ENCODE data around the gene PXDN.

DNA sequence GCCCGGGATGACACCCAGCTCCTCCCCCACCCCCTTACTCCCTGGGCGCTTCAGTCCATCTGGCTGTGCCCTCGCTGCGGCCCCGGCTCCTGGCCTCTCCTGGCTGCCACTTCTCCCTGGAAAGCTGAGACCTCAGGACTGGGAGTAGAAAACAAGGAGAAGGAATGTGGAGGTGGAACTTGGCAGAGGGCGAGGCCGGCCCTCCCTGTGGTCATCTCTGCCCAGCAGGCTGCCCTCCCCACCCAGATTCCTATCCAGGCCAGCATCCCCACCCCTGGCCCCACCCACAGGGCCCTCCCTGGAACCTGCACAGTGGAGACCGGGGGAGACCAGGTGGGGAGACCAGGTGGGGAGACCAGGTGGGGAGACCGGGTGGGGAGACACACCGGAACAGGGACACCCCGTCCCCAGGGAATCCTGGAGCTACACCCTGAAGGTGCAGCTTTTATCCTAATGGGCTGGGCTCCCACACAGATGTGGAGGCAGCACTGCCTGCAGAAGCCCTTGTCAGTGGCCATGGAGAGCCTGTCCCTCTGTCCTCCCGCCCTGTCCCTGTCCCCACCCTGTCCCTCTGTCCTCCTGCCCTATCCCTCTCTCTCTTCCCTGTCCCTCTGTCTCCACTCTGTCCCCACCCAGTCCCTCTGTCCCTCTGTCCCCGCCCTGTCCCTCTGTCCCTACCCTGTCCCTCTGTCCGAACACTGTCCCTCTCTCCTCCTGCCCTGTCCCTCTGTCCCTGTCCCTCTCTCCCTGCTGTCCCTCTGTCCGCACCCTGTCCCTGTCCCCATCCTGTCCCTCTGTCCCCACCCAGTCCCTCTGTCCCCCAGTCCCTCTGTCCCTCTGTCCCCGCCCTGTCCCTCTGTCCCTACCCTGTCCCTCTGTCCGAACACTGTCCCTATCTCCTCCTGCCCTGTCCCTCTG, 157.1 kb downstream of the PXDN start:
- no peak for TF ChIP-seq ZNF274 (IDR thresholded peaks at IDR 0.05; ENCODE audit: low read depth, low read length)
- TF ChIP-seq YY1 (IDR thresholded peaks at IDR 0.05; ENCODE audit: insufficient read depth, insufficient read length) = no peak
- no peak for TF ChIP-seq SUZ12 (IDR thresholded peaks at IDR 0.05; ENCODE audit: extremely low read depth, insufficient read depth, insufficient read length)

Measured in NT2/D1 (cell line).